Measurements from ENCODE around the gene LRRC41.

The LRRC41 gene

GRCh38 chr1:46289134-46289494 lies 14.3 kb downstream of the LRRC41 start:
- Histone ChIP-seq H3K4me2 (ENCODE audit: low read depth, low read length, poor library complexity, severe bottlenecking) (no peak overlapping the region), H3K9ac (ENCODE audit: low read length) (no peak overlapping the region), H3K27me3 (ENCODE audit: low read length) (no peaks in the 10 kb centered on the region), H3K27ac (ENCODE audit: low read depth, low read length) (no peak overlapping the region), H3K4me3 (ENCODE audit: insufficient read depth, low read length, poor library complexity, severe bottlenecking) (no peak overlapping the region), H3K9me2 (replicated peaks; ENCODE audit: insufficient read depth, low read length) (no peaks in the 10 kb centered on the region), H3K9me3 (ENCODE audit: insufficient read depth, low read length) (no peaks in the 10 kb centered on the region), H3F3A (ENCODE audit: insufficient read depth) (peaks cover 6% of the 10 kb centered on the region; the same call in 1 of the 2 replicates), H4K20me1 (ENCODE audit: low read depth, low read length) (no peaks in the 10 kb centered on the region), H3K36me3 (ENCODE audit: low read length) (no peaks in the 10 kb centered on the region), H3K79me2 (ENCODE audit: insufficient read depth, low read length) (no peaks in the 10 kb centered on the region), H2AFZ (ENCODE audit: low read depth, low read length, severe bottlenecking) (no peak overlapping the region)
- TF ChIP-seq EZH2phosphoT487 (conservative IDR thresholded peaks at IDR 0.05; ENCODE audit: low read length) (no peak), CTCF (IDR thresholded peaks at IDR 0.05; ENCODE audit: insufficient read depth, low read length, poor library complexity, severe bottlenecking) (no peak)

GRCh38 chr1:46288485-46289133 lies 14.8 kb downstream of the LRRC41 start:
- Histone ChIP-seq H3F3A (ENCODE audit: insufficient read depth) (peaks cover 6% of the 10 kb centered on the region; the same call in 1 of the 2 replicates), H3K4me3 (ENCODE audit: insufficient read depth, low read length, poor library complexity, severe bottlenecking) (no peak overlapping the region), H2AFZ (ENCODE audit: low read depth, low read length, severe bottlenecking) (no peak overlapping the region), H3K9me3 (ENCODE audit: insufficient read depth, low read length) (no peaks in the 10 kb centered on the region), H3K4me2 (ENCODE audit: low read depth, low read length, poor library complexity, severe bottlenecking) (no peak overlapping the region), H3K9me2 (replicated peaks; ENCODE audit: insufficient read depth, low read length) (no peaks in the 10 kb centered on the region), H4K20me1 (ENCODE audit: low read depth, low read length) (no peaks in the 10 kb centered on the region), H3K27ac (ENCODE audit: low read depth, low read length) (no peak overlapping the region), H3K36me3 (ENCODE audit: low read length) (no peaks in the 10 kb centered on the region), H3K79me2 (ENCODE audit: insufficient read depth, low read length) (no peaks in the 10 kb centered on the region), H3K9ac (ENCODE audit: low read length) (no peak overlapping the region), H3K27me3 (ENCODE audit: low read length) (no peaks in the 10 kb centered on the region)
- TF ChIP-seq EZH2phosphoT487 (conservative IDR thresholded peaks at IDR 0.05; ENCODE audit: low read length) = no peak
- TF ChIP-seq CTCF (IDR thresholded peaks at IDR 0.05; ENCODE audit: insufficient read depth, low read length, poor library complexity, severe bottlenecking) = no peak

GRCh38 chr1:46285730-46286477 lies 17.5 kb downstream of the LRRC41 start:
- Histone ChIP-seq H3K36me3 (ENCODE audit: low read length) (no peaks in the 10 kb centered on the region), H3K79me2 (ENCODE audit: insufficient read depth, low read length) (no peaks in the 10 kb centered on the region), H4K20me1 (ENCODE audit: low read depth, low read length) (no peaks in the 10 kb centered on the region), H3K9me3 (ENCODE audit: insufficient read depth, low read length) (no peaks in the 10 kb centered on the region), H3K27me3 (ENCODE audit: low read length) (no peaks in the 10 kb centered on the region), H3K9me2 (replicated peaks; ENCODE audit: insufficient read depth, low read length) (no peaks in the 10 kb centered on the region), H2AFZ (ENCODE audit: low read depth, low read length, severe bottlenecking) (no peak overlapping the region), H3K4me2 (ENCODE audit: low read depth, low read length, poor library complexity, severe bottlenecking) (no peak overlapping the region), H3F3A (ENCODE audit: insufficient read depth) (0 out of 2 replicates have a peak, but pooled peaks cover 3% of the 10 kb centered on the region), H3K27ac (ENCODE audit: low read depth, low read length) (no peak overlapping the region), H3K4me3 (ENCODE audit: insufficient read depth, low read length, poor library complexity, severe bottlenecking) (no peak overlapping the region), H3K9ac (ENCODE audit: low read length) (no peak overlapping the region)
- TF ChIP-seq EZH2phosphoT487 (conservative IDR thresholded peaks at IDR 0.05; ENCODE audit: low read length) (no peak), CTCF (IDR thresholded peaks at IDR 0.05; ENCODE audit: insufficient read depth, low read length, poor library complexity, severe bottlenecking) (no peak)
